HCT116 (cell line): Measurements from ENCODE around the gene DCST2. TPM values are rescaled to one million over a fixed set of nuclear protein-coding genes. Genes with fewer than 3 reads are reported as not detected.

Experiments used
- ATAC-seq: fragments of 200-7000 bp; cut with Tn5 transposase; 2 replicates; pipeline ENCODE4 v1.9.1; 2020; ENCODE audit warnings: mild to moderate bottlenecking, moderate library complexity
- BruUV-seq: library from RNA; stranded (reverse); fragments of 400-500 nt; replicated peaks from 2 replicates; lab custom pipeline; 2021; lab: Mats Ljungman, UMichigan
- CTCF ChIA-PET: fragments of 300-600 bp; sonication (Branson Sonifier 250); formaldehyde crosslinking; loops from one replicate; lab custom pipeline; 2021; ENCODE audit warnings: antibody characterized with exemption; lab: Charles Lee
- POLR2A ChIA-PET: fragments of 300-600, 350-600 bp; sonication (Branson Sonifier 250); formaldehyde crosslinking; loops from one replicate; lab custom pipeline; 2021; ENCODE audit warnings: antibody characterized with exemption; lab: Charles Lee
- RAD21 ChIA-PET, 2 experiments: fragments of 300-600 bp; sonication (Branson Sonifier 250); formaldehyde crosslinking; loops; one replicate each; lab custom pipeline; 2023; ENCODE audit warnings: low total read pairs in 2 of 2; ENCODE audit not compliant: uncharacterized antibody in 2 of 2, unreplicated experiment in 2 of 2, low non-redundant PET in 1 of 2; lab: Charles Lee
- DNase-seq: peaks from one replicate; pipeline ENCODE4 v3.0.0-alpha.2; 2010; ENCODE audit warnings: low read depth, low spot score
- H2AFZ ChIP-seq: fragments of 200-600 bp; shearing (Covaris generic), sonication (generic); 2 replicates; pipeline ENCODE4 v1.6.1; 2017; ENCODE audit warnings: low read depth, mixed run types, mixed read lengths, antibody characterized with exemption, low read length; ENCODE audit not compliant: poor library complexity, severe bottlenecking
- H3K27ac ChIP-seq: 2 replicates; pipeline ENCODE4 v1.5.1; 2012; ENCODE audit warnings: low read depth, low read length
- H3K27me3 ChIP-seq: fragments of 200-600 bp; sonication (generic); 2 replicates; pipeline ENCODE4 v1.6.1; 2016; ENCODE audit warnings: mixed run types, low read length, mixed read lengths; ENCODE audit not compliant: insufficient read depth
- H3K36me3 ChIP-seq, 2 experiments: fragments of 200-500 bp in 1 of 2; fragments of 200-600 bp in 1 of 2; sonication (Bioruptor generic) in 1 of 2; sonication (generic) in 1 of 2; 2 replicates each; pipeline versions ENCODE4 v1.5.1 to v1.6.1; 2014 to 2016; ENCODE audit warnings: low read length in 2 of 2, inconsistent platforms in 1 of 2, mixed read lengths in 1 of 2, mixed run types in 1 of 2; ENCODE audit not compliant: insufficient read depth in 2 of 2, control insufficient read depth in 1 of 2
- H3K4me1 ChIP-seq, 2 experiments: fragments of 200-600 bp in 1 of 2; sonication (generic) in 1 of 2; 2 replicates each; pipeline versions ENCODE4 v1.5.1 to v1.6.1; 2012 to 2017; ENCODE audit warnings: low read length in 2 of 2, inconsistent platforms in 1 of 2, mild to moderate bottlenecking in 1 of 2, mixed read lengths in 1 of 2, mixed run types in 1 of 2, moderate library complexity in 1 of 2; ENCODE audit not compliant: insufficient read depth in 2 of 2, control insufficient read depth in 1 of 2
- H3K4me2 ChIP-seq: fragments of 200-600 bp; sonication (generic); 2 replicates; pipeline ENCODE4 v1.6.1; 2017; ENCODE audit warnings: mixed run types, low read length, mixed read lengths
- H3K4me3 ChIP-seq, 2 experiments: fragments of 200-600 bp in 1 of 2; sonication (generic) in 1 of 2; replicated peaks in 1 of 2; 2 replicates each; pipeline ENCODE4 v1.5.1; 2011 to 2016; ENCODE audit warnings: low read length in 2 of 2, control low read depth in 1 of 2, low read depth in 1 of 2, mild to moderate bottlenecking in 1 of 2, mixed read lengths in 1 of 2, mixed run types in 1 of 2
- H3K79me2 ChIP-seq: fragments of 200-600 bp; sonication (generic); 2 replicates; pipeline ENCODE4 v1.6.1; 2017; ENCODE audit warnings: mild to moderate bottlenecking, mixed run types, low read length, moderate library complexity, mixed read lengths; ENCODE audit not compliant: insufficient read depth
- H3K9ac ChIP-seq: fragments of 200-600 bp; sonication (generic); 2 replicates; pipeline ENCODE4 v1.6.1; 2016; ENCODE audit warnings: low read length, mixed read lengths
- H3K9me2 ChIP-seq: fragments of 200-600 bp; sonication (generic), shearing (Covaris generic); 2 replicates; pipeline ENCODE4 v1.6.1; 2017; ENCODE audit warnings: mixed run types, mild to moderate bottlenecking, moderate library complexity; ENCODE audit not compliant: insufficient read depth
- H3K9me3 ChIP-seq, 2 experiments: fragments of 200-500 bp in 1 of 2; fragments of 200-600 bp in 1 of 2; sonication (Bioruptor generic) in 1 of 2; sonication (generic) in 1 of 2; 2 replicates each; pipeline ENCODE4 v1.6.1; 2014 to 2017; ENCODE audit warnings: low read length in 2 of 2, mixed read lengths in 2 of 2, inconsistent platforms in 1 of 2, low read depth in 1 of 2, mild to moderate bottlenecking in 1 of 2, mixed run types in 1 of 2, moderate library complexity in 1 of 2; ENCODE audit not compliant: control insufficient read depth in 1 of 2, insufficient read depth in 1 of 2
- H4K20me1 ChIP-seq: fragments of 200-600 bp; sonication (generic), shearing (Covaris generic); 2 replicates; pipeline ENCODE4 v1.6.1; 2017; ENCODE audit warnings: mixed run types, mild to moderate bottlenecking, moderate library complexity; ENCODE audit not compliant: insufficient read depth
- CEBPB ChIP-seq: IDR thresholded peaks from 2 replicates; pipeline ENCODE4 v1.6.1; 2012; ENCODE audit warnings: low read depth
- EZH2 ChIP-seq: fragments of 200-600 bp; sonication (generic); IDR thresholded peaks from 2 replicates; pipeline ENCODE4 v1.6.1; 2017; ENCODE audit warnings: antibody characterized with exemption, mixed run types
- EZH2phosphoT487 ChIP-seq: fragments of 200-600 bp; IDR thresholded peaks from 2 replicates; pipeline ENCODE4 v1.6.1; 2018; ENCODE audit warnings: antibody characterized with exemption, borderline replicate concordance
- JUND ChIP-seq: IDR thresholded peaks from 2 replicates; pipeline ENCODE4 v1.6.1; 2012
- RAD21 ChIP-seq: IDR thresholded peaks from 2 replicates; pipeline ENCODE4 v1.6.1; 2012; ENCODE audit warnings: low read depth, mild to moderate bottlenecking
- SIN3A ChIP-seq: IDR thresholded peaks from 2 replicates; pipeline ENCODE4 v1.6.1; 2012; ENCODE audit warnings: low read depth
- SP1 ChIP-seq: IDR thresholded peaks from 2 replicates; pipeline ENCODE4 v1.6.1; 2012; ENCODE audit warnings: low read depth
- TCF7L2 ChIP-seq: IDR thresholded peaks from 2 replicates; pipeline ENCODE4 v1.7.0; 2011; ENCODE audit warnings: borderline replicate concordance, inconsistent platforms; ENCODE audit not compliant: insufficient read depth, insufficient read length; ENCODE audit errors: extremely low read depth
- YY1 ChIP-seq: IDR thresholded peaks from 2 replicates; pipeline ENCODE4 v1.6.1; 2011; ENCODE audit warnings: low read length, low read depth, moderate library complexity, mild to moderate bottlenecking; ENCODE audit not compliant: insufficient replicate concordance; ENCODE audit errors: extremely low read depth
- intact Hi-C: fragments of 100-400 bp; cut with micrococcal nuclease; formaldehyde crosslinking; loops from 2 replicates; pipeline ENCODE4 v1.10.0; 2022
- total RNA-seq: library from RNA; stranded (reverse); gene quantifications from one replicate; pipeline ENCODE4 v1.2.1, GENCODE V29; 2021; ENCODE audit not compliant: unreplicated experiment
- TF ChIP-seq, protein P1 (sequence below): IDR thresholded peaks from 2 replicates; pipeline ENCODE4 v1.6.1; 2012
- TF ChIP-seq, protein P2 (sequence below): IDR thresholded peaks from 2 replicates; pipeline ENCODE4 v1.6.1; 2011; ENCODE audit warnings: mild to moderate bottlenecking, low read length, moderate library complexity; ENCODE audit not compliant: insufficient replicate concordance; ENCODE audit errors: extremely low read depth
- TF ChIP-seq, protein P3 (sequence below): IDR thresholded peaks from 2 replicates; pipeline ENCODE4 v1.6.1; 2012; ENCODE audit warnings: low read depth

DCST2 gene
- total RNA-seq, 1 experiment from 2014 or later, result 2.0 TPM

DNA sequence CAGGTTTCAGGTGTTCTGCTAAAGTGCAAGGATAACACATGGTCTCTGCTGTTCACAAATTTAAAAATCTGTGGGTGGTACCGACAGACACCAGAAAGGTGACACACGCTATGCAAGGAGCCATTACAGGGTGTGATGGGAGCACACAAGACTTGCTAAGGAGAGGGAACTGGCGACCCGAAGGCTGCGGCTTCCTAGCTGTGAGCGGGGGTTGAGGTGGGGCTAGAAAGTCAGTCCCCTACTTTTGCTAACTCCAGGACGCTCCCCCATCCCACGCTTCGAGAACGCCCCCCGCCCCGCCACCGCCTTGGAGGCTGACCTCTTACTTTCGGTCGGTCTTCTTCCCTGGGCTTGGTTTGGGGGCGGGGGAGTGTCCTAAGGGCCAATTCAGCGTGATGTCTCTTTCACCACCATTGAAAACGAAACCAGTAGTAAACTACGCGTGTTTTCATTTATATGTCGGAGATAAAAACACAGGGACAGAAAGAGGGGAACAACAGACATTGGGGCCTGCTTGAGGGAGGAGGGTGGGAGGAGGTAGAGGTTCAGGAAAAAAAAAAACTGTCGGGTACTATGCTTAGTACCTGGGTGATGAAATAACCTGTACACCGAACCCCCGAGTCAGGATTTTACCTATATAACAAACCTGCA is 58.0 kb downstream of the DCST2 start:
- ChIA-PET CTCF (no interaction called here), POLR2A (interaction anchor here (1.0 to 1.1 kb wide), 2 partner anchors 8 to 26 kb away, joined by 3 read pairs; partner anchors contain the start of gene FLAD1), RAD21 (no interaction called here)
- no peak for DNase-seq
- no peaks in the 10 kb centered on the region for H3K9me3 ChIP-seq
- H3K79me2 ChIP-seq, result peaks cover 81% of the 10 kb centered on the region
- no peaks in the 10 kb centered on the region for H3K9me2 ChIP-seq
- H3K36me3 ChIP-seq, result peaks cover 9 to 20% of the 10 kb centered on the region in 2 experiments
- peak overlapping the region; percentile 86 for H3K27ac ChIP-seq
- no peaks in the 10 kb centered on the region for H4K20me1 ChIP-seq
- H3K9ac ChIP-seq, result peak overlapping the region; percentile 86
- BruUV-seq, result TSS peak; percentile 66
- peak overlapping the region; percentile 90 for H3K4me2 ChIP-seq
- no peak for ATAC-seq
- peaks cover 28 to 56% of the 10 kb centered on the region in 2 experiments for H3K4me1 ChIP-seq
- H2AFZ ChIP-seq, result no peak overlapping the region
- TF ChIP-seq TCF7L2 (no peak), SIN3A (no peak), JUND (no peak), CEBPB (no peak), EZH2 (no peak), SP1 (no peak), RAD21 (no peak), YY1 (no peak), EZH2phosphoT487 (no peak)
- TF ChIP-seq, protein P1, sequence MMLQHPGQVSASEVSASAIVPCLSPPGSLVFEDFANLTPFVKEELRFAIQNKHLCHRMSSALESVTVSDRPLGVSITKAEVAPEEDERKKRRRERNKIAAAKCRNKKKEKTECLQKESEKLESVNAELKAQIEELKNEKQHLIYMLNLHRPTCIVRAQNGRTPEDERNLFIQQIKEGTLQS, result no peak
- TF ChIP-seq, protein P2, sequence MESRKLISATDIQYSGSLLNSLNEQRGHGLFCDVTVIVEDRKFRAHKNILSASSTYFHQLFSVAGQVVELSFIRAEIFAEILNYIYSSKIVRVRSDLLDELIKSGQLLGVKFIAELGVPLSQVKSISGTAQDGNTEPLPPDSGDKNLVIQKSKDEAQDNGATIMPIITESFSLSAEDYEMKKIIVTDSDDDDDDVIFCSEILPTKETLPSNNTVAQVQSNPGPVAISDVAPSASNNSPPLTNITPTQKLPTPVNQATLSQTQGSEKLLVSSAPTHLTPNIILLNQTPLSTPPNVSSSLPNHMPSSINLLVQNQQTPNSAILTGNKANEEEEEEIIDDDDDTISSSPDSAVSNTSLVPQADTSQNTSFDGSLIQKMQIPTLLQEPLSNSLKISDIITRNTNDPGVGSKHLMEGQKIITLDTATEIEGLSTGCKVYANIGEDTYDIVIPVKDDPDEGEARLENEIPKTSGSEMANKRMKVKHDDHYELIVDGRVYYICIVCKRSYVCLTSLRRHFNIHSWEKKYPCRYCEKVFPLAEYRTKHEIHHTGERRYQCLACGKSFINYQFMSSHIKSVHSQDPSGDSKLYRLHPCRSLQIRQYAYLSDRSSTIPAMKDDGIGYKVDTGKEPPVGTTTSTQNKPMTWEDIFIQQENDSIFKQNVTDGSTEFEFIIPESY, result no peak
- TF ChIP-seq, protein P3, sequence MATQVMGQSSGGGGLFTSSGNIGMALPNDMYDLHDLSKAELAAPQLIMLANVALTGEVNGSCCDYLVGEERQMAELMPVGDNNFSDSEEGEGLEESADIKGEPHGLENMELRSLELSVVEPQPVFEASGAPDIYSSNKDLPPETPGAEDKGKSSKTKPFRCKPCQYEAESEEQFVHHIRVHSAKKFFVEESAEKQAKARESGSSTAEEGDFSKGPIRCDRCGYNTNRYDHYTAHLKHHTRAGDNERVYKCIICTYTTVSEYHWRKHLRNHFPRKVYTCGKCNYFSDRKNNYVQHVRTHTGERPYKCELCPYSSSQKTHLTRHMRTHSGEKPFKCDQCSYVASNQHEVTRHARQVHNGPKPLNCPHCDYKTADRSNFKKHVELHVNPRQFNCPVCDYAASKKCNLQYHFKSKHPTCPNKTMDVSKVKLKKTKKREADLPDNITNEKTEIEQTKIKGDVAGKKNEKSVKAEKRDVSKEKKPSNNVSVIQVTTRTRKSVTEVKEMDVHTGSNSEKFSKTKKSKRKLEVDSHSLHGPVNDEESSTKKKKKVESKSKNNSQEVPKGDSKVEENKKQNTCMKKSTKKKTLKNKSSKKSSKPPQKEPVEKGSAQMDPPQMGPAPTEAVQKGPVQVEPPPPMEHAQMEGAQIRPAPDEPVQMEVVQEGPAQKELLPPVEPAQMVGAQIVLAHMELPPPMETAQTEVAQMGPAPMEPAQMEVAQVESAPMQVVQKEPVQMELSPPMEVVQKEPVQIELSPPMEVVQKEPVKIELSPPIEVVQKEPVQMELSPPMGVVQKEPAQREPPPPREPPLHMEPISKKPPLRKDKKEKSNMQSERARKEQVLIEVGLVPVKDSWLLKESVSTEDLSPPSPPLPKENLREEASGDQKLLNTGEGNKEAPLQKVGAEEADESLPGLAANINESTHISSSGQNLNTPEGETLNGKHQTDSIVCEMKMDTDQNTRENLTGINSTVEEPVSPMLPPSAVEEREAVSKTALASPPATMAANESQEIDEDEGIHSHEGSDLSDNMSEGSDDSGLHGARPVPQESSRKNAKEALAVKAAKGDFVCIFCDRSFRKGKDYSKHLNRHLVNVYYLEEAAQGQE, result no peak
- intact Hi-C loops, result no loop called here
- no peaks in the 10 kb centered on the region for H3K27me3 ChIP-seq
- H3K4me3 ChIP-seq, result peak overlapping the region; percentile 61 to 70
